Psoas muscle (tissue), 8 donors: ENCODE measurements around the gene PDZD2. TPM values are rescaled to one million over a fixed set of nuclear protein-coding genes. Genes with fewer than 3 reads are reported as not detected.

Experiments
- ATAC-seq, 4 donors: fragments of 200-7000 bp; cut with Tn5 transposase; one replicate each; pipeline ENCODE4 v1.9.1; 2020; ENCODE audit warnings: moderate library complexity in 3 of 4, mild to moderate bottlenecking in 2 of 4
- DNase-seq, 2 donors: peaks; one replicate each; pipeline ENCODE4 v3.0.0-alpha.2; 2020
- H3K27ac ChIP-seq: fragments of 200-600 bp; one replicate; pipeline ENCODE4 v1.8.0; 2022
- H3K27me3 ChIP-seq, 3 donors: fragments of 200-600 bp in 1 of 3; one replicate each; pipeline versions ENCODE4 v1.6.1 to v1.8.0; 2013 to 2022; ENCODE audit warnings: low read length in 2 of 3, mild to moderate bottlenecking in 2 of 3, moderate library complexity in 1 of 3; ENCODE audit not compliant: insufficient read depth in 3 of 3
- H3K36me3 ChIP-seq, 2 donors: fragments of 200-600 bp in 1 of 2; one replicate each; pipeline versions ENCODE4 v1.6.1 to v1.8.0; 2013 to 2022; ENCODE audit warnings: low read depth in 1 of 2, mild to moderate bottlenecking in 1 of 2, moderate library complexity in 1 of 2; ENCODE audit not compliant: insufficient read depth in 1 of 2
- H3K4me1 ChIP-seq: fragments of 200-600 bp; one replicate; pipeline ENCODE4 v1.8.0; 2022
- H3K4me3 ChIP-seq: fragments of 200-600 bp; one replicate; pipeline ENCODE4 v1.8.0; 2022; ENCODE audit warnings: mild to moderate bottlenecking
- H3K9me3 ChIP-seq: fragments of 200-600 bp; one replicate; pipeline ENCODE4 v1.8.0; 2022
- WGBS, 3 donors: extraction: QIAGEN DNeasy Blood & Tissue Kit; methylation state at CpG; one replicate each; pipeline versions ENCODE4 v1.1.6 to v1.1.7; 2013; 5-methylcytosine and 5-hydroxymethylcytosine counted together
- intact Hi-C, 2 donors: fragments of 100-400 bp; cut with DNase I; formaldehyde crosslinking; loops; one replicate each; pipeline versions ENCODE4 v1.11.0 to v1.14.2; 2022
- polyA plus RNA-seq, 3 donors: library from polyadenylated mRNA; stranded (reverse); fragments of 200-250 nt; gene quantifications; one replicate each; pipeline ENCODE4 v1.2.3, GENCODE V29; 2013
- total RNA-seq, 4 donors: library from RNA; stranded (reverse); fragmentation: NEBNext Ultra II Directional in 2 of 4; extraction: Animal tissue kit (Norgen Biotek cat#: 25700) in 2 of 4; gene quantifications; one replicate each; pipeline versions ENCODE4 v1.2.1 to v1.2.4, GENCODE V29; 2021 to 2023
- TF ChIP-seq, protein P1 (sequence below): fragments of 200-600 bp; IDR thresholded peaks from one replicate; pipeline ENCODE4 v1.8.0; 2022; ENCODE audit warnings: antibody characterized with exemption
- donor health status: healthy with polysubstance abuse.
- donor health status: DM: no; HTN: no; CAD: no; lungs with moderate emphysema.
- donor health status: Bipolar disorder and iron deficiency.
- donor health status: healthy.
- donor health status: DM: yes; HTN: yes; CAD: no.
- donor health status: DM: no; HTN: no; CAD: no.
- donor health status: DM: no; HTN: no; CAD: no.
- donor health status: DM: yes; HTN: yes; CAD: no.

PDZD2 gene
- total and polyA plus RNA-seq, 7 donors: 1.4 to 17.5 (median 4.5) TPM

DNA sequence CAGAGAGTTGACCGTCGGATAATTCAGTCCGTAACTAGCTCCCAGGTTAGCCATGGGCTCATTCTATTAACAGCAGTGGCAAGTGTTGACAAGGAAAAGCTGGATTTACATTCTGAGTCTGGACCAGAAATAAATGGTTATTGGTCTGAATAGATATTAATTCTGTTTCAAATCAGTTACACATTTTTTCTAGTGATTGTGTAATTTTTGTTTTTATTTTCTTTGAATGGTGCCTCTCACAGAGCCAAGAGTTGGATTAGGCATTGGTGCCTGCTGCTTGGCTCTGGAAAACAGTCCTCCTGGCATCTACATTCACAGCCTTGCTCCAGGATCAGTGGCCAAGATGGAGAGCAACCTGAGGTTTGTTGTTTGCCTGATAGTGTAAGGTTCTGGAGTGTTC lies 420.1 kb downstream of the PDZD2 start:
- peaks cover 9% of the 10 kb centered on the region for H3K4me1 ChIP-seq
- H3K27me3 ChIP-seq: no peaks in the 10 kb centered on the region
- H3K4me3 ChIP-seq: no peak overlapping the region
- peaks cover 0 to 9% of the 10 kb centered on the region in 2 donors for H3K36me3 ChIP-seq
- DNase-seq (no peak), ATAC-seq (no peak)
- H3K9me3 ChIP-seq: no peaks in the 10 kb centered on the region
- 29 to 62% (median 46%) methylated on average over 3 of the region's 3 CpGs for whole genome bisulfite sequencing, 3 donors
- TF ChIP-seq, protein P1, sequence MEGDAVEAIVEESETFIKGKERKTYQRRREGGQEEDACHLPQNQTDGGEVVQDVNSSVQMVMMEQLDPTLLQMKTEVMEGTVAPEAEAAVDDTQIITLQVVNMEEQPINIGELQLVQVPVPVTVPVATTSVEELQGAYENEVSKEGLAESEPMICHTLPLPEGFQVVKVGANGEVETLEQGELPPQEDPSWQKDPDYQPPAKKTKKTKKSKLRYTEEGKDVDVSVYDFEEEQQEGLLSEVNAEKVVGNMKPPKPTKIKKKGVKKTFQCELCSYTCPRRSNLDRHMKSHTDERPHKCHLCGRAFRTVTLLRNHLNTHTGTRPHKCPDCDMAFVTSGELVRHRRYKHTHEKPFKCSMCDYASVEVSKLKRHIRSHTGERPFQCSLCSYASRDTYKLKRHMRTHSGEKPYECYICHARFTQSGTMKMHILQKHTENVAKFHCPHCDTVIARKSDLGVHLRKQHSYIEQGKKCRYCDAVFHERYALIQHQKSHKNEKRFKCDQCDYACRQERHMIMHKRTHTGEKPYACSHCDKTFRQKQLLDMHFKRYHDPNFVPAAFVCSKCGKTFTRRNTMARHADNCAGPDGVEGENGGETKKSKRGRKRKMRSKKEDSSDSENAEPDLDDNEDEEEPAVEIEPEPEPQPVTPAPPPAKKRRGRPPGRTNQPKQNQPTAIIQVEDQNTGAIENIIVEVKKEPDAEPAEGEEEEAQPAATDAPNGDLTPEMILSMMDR: no peak
- intact Hi-C loops: no loop called here
- no peak overlapping the region for H3K27ac ChIP-seq

DNA sequence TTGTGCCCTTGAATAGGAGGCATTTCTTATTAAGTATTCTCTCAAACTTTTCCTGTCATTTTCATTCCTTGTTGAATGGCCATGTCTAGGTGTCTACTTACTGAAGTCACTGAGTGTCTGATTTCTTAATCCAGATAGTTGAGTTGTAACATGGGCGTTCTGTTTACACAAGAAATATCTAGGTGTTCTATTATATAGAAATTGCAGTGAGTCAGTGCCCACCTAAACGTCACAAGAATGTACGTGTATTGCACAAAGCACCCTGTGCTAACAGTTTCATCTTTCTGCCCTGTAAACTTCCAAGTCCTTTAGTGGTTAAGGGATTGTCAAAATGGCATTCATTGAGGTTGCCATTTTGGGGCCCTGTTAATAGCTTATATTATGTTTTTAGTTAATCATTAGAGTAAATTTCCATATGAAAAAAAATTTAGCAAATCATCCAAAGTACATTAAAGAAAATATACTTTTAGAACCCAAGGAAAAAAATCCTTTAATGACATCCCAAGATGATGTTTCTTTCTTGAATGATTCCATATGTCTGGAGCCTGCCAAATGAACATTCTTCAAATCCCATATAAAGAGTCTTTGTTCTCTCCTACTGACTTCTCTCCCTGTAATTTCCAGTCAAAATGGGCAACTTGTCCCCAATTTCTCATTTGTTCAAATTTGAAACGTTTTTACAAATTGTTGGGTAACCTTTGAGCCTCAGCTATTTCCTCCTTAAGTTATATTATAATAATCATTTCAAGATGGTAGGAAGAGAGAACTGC lies 421.0 kb downstream of the PDZD2 start:
- intact Hi-C loops: no loop called here
- 84 to 86% (median 85%) methylated on average over 4 of the region's 4 CpGs for WGBS, 3 donors
- ATAC-seq: no peak
- Histone ChIP-seq H3K4me1 (peaks cover 9% of the 10 kb centered on the region), H3K36me3 (peaks cover 0 to 9% of the 10 kb centered on the region in 2 donors), H3K27me3 (no peaks in the 10 kb centered on the region), H3K27ac (no peak overlapping the region), H3K4me3 (no peak overlapping the region), H3K9me3 (no peaks in the 10 kb centered on the region)
- TF ChIP-seq, protein P1: no peak
- no peak for DNase-seq

DNA sequence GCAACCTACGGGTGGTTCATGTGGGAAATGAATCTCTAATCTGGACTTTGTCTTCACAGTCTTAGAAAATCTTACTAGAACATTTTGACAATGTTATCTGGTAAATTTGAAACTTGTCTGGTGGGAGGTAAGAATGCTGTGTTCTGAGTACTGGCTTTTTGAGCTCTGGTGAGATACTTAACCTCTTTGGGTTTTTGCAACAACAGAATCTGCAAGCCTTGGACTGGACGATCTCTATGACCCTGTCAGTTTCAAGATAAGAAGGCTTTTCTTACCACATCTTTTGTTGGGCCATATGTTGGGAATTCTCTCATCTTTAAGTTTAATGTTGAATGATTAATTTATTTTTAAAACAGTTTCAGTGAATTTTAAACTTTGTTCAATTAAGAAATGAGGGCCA lies 422.3 kb downstream of the PDZD2 start:
- no peak overlapping the region for H3K27ac ChIP-seq
- peaks cover 0 to 9% of the 10 kb centered on the region in 2 donors for H3K36me3 ChIP-seq
- H3K9me3 ChIP-seq: no peaks in the 10 kb centered on the region
- DNase-seq: no peak
- no peak overlapping the region for H3K4me3 ChIP-seq
- intact Hi-C loops: no loop called here
- TF ChIP-seq, protein P1: no peak
- 66 to 93% (median 69%) methylated on average over 2 of the region's 2 CpGs for WGBS, 3 donors
- no peak for ATAC-seq
- peaks cover 9% of the 10 kb centered on the region for H3K4me1 ChIP-seq
- no peaks in the 10 kb centered on the region for H3K27me3 ChIP-seq

DNA sequence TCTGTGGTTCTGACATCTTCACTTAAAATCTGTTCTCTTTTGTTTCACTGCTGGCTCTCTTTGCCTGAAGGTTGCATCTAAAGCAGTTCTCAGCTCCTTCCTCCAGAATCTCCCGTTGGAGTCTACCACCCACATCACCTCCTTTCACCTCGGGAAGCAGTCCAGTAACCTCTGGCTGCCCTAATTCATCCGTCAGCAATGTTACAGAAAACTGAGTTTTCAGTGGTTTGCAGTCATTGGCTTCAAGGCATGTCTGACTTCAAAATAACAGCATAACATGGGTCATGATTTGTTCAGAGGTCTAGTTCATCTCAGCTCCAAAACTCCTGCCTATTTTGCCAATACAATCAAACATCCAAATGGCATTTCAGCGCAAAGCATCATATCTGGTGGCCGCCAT lies 427.5 kb downstream of the PDZD2 start:
- no peak for ATAC-seq
- intact Hi-C loops: no loop called here
- 74 to 81% (median 75%) methylated on average over 5 of the region's 5 CpGs for WGBS, 3 donors
- no peaks in the 10 kb centered on the region for H3K27me3 ChIP-seq
- no peak overlapping the region for H3K4me3 ChIP-seq
- H3K36me3 ChIP-seq: peaks cover 0 to 4% of the 10 kb centered on the region in 2 donors
- H3K27ac ChIP-seq: no peak overlapping the region
- H3K9me3 ChIP-seq: no peaks in the 10 kb centered on the region
- no peaks in the 10 kb centered on the region for H3K4me1 ChIP-seq
- DNase-seq: no peak
- TF ChIP-seq, protein P1: no peak
